Measurements from ENCODE around the gene ZDHHC8. TPM values are rescaled to one million over a fixed set of nuclear protein-coding genes. Genes with fewer than 3 reads are reported as not detected.

The ZDHHC8 gene
- total and polyA plus RNA-seq, 2 donors (not counting 1 experiment from before 2014, with no cell fraction given): 94.4 to 96.9 TPM

- Histone ChIP-seq H3K79me2 (ENCODE audit: control insufficient read depth, insufficient read depth, low read length) (peaks cover 8% of the 10 kb centered on the region), H2AFZ (ENCODE audit: insufficient read depth, low read depth, low read length, poor library complexity, severe bottlenecking) (no peak overlapping the region), H3K4me1 (ENCODE audit: control insufficient read depth in 2 of 2, insufficient read depth in 2 of 2, low read length in 2 of 2) (no peaks in the 10 kb centered on the region), H3K4me2 (replicated peaks; ENCODE audit: low read depth, low read length, poor library complexity, severe bottlenecking) (no peak overlapping the region), H3K27me3 (replicated peaks in 1 of 4; ENCODE audit: control extremely low read depth in 1 of 4, control insufficient read depth in 3 of 4, insufficient read depth in 4 of 4, low read length in 3 of 4) (no peaks in the 10 kb centered on the region), H3K9ac (ENCODE audit: low read length) (no peak overlapping the region), H3K4me3 (ENCODE audit: control extremely low read depth in 1 of 5, extremely low read depth in 1 of 5, insufficient read depth in 1 of 5, low read depth in 2 of 5, low read length in 4 of 5) (no peak overlapping the region), H3K27ac (ENCODE audit: low read length in 2 of 2) (no peak overlapping the region), H3K9me3 (ENCODE audit: control extremely low read depth in 1 of 3, control insufficient read depth in 2 of 3, insufficient read depth in 1 of 3, low read length in 2 of 3) (no peaks in the 10 kb centered on the region), H4K20me1 (ENCODE audit: control insufficient read depth, insufficient read depth, low read length, poor library complexity, severe bottlenecking) (no peaks in the 10 kb centered on the region), H3K36me3 (replicated peaks in 1 of 2; ENCODE audit: control extremely low read depth in 1 of 2, control insufficient read depth in 1 of 2, extremely low read depth in 1 of 2, insufficient read depth in 2 of 2, low read length in 1 of 2) (peaks cover 4 to 76% of the 10 kb centered on the region in 2 experiments)
- Mint-ChIP-seq H3K27ac (no peak overlapping the region), H3K9me3 (ENCODE audit: insufficient read depth) (no peaks in the 10 kb centered on the region), H3K27me3 (no peaks in the 10 kb centered on the region), H3K4me1 (no peaks in the 10 kb centered on the region), H3K4me3 (no peak overlapping the region)
- ChIA-PET POLR2A (interaction anchor here (0.6 kb wide), 1 partner anchor 954 kb away, joined by 3 read pairs; no protein-coding TSS in a partner anchor), CTCF (interaction anchor here (1.3 kb wide), 1 partner anchor 29 kb away, joined by 3 read pairs; no protein-coding TSS in a partner anchor)
- WGBS (ENCODE audit: insufficient coverage): 79% methylated on average over 6 of the region's 9 CpGs
- DNase-seq: no peak
- no peak for TF ChIP-seq CTCF (IDR thresholded peaks at IDR 0.05)
- intact Hi-C loops (cut with micrococcal nuclease): no loop called here
- ATAC-seq (ENCODE audit: low read depth): no peak
Observed at GRCh38 chr22:20090730-20091240, 40.8 kb upstream of the ZDHHC8 start.

GRCh38 chr22:20091690-20092476 is 39.7 kb upstream of the ZDHHC8 start:
- no peak for ATAC-seq (ENCODE audit: low read depth)
- H3K27me3 Mint-ChIP-seq: no peaks in the 10 kb centered on the region
- no peak overlapping the region for H3K27ac ChIP-seq (ENCODE audit: low read length in 2 of 2)
- H2AFZ ChIP-seq (ENCODE audit: insufficient read depth, low read depth, low read length, poor library complexity, severe bottlenecking): no peak overlapping the region
- no peak for DNase-seq
- H4K20me1 ChIP-seq (ENCODE audit: control insufficient read depth, insufficient read depth, low read length, poor library complexity, severe bottlenecking): no peaks in the 10 kb centered on the region
- H3K9me3 ChIP-seq (ENCODE audit: control extremely low read depth in 1 of 3, control insufficient read depth in 2 of 3, insufficient read depth in 1 of 3, low read length in 2 of 3): no peaks in the 10 kb centered on the region
- ChIA-PET POLR2A (no interaction called here), CTCF (no interaction called here)
- no peak overlapping the region for H3K4me3 Mint-ChIP-seq
- H3K27ac Mint-ChIP-seq: no peak overlapping the region
- no peaks in the 10 kb centered on the region for H3K4me1 ChIP-seq (ENCODE audit: control insufficient read depth in 2 of 2, insufficient read depth in 2 of 2, low read length in 2 of 2)
- no peak overlapping the region for H3K4me2 ChIP-seq (replicated peaks; ENCODE audit: low read depth, low read length, poor library complexity, severe bottlenecking)
- no peaks in the 10 kb centered on the region for H3K27me3 ChIP-seq (replicated peaks in 1 of 4; ENCODE audit: control extremely low read depth in 1 of 4, control insufficient read depth in 3 of 4, insufficient read depth in 4 of 4, low read length in 3 of 4)
- peaks cover 3% of the 10 kb centered on the region for H3K79me2 ChIP-seq (ENCODE audit: control insufficient read depth, insufficient read depth, low read length)
- TF ChIP-seq CTCF (IDR thresholded peaks at IDR 0.05): no peak
- no peak for TF ChIP-seq EZH2 (IDR thresholded peaks at IDR 0.05; ENCODE audit: borderline replicate concordance, insufficient read depth, low read depth, low read length, poor library complexity, severe bottlenecking)
- no peak overlapping the region for H3K4me3 ChIP-seq (ENCODE audit: control extremely low read depth in 1 of 5, extremely low read depth in 1 of 5, insufficient read depth in 1 of 5, low read depth in 2 of 5, low read length in 4 of 5)
- intact Hi-C loops (cut with micrococcal nuclease): no loop called here
- 98% methylated on average over 3 of the region's 16 CpGs for WGBS (ENCODE audit: insufficient coverage)
- no peaks in the 10 kb centered on the region for H3K9me3 Mint-ChIP-seq (ENCODE audit: insufficient read depth)
- H3K9ac ChIP-seq (ENCODE audit: low read length): no peak overlapping the region
- no peaks in the 10 kb centered on the region for H3K4me1 Mint-ChIP-seq
- H3K36me3 ChIP-seq (replicated peaks in 1 of 2; ENCODE audit: control extremely low read depth in 1 of 2, control insufficient read depth in 1 of 2, extremely low read depth in 1 of 2, insufficient read depth in 2 of 2, low read length in 1 of 2): peaks cover 4 to 76% of the 10 kb centered on the region in 2 experiments

All from B cell (primary cell).